ENCODE results near the gene IQGAP1.
"Not testable (repeated sequence)": the region's sequence is repeated elsewhere in the genome, so short reads cannot be mapped to it uniquely, and the experiment has no call there.

Gene IQGAP1

DNA sequence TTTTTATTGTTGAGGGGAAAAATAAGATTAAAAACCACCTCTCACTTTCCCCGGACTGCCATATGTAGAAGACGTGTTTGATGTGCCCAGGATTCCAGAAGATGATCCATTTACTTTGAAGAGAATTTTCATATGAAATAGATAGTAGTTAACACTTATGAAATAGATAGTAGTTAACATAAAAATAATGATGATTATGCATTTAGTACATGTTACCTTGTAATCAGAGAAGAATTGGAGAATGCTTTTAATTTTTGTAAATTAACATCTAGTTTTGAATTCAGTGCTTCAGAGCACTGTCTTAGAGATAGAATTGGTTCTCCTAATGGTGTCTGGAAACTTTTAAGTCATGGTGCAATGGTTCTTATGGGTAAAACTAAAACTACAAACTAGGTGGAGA is 95.6 kb downstream of the IQGAP1 start:
- DNase-seq (ENCODE audit: low read depth) = no peak

- DNase-seq (ENCODE audit: low read depth) = no peak
Measured at GRCh38 chr15:90487186-90487585, 99.1 kb downstream of the IQGAP1 start.

- no peak for DNase-seq (ENCODE audit: low read depth)
Measured at GRCh38 chr15:90489514-90489913, 101.5 kb downstream of the IQGAP1 start.

DNA sequence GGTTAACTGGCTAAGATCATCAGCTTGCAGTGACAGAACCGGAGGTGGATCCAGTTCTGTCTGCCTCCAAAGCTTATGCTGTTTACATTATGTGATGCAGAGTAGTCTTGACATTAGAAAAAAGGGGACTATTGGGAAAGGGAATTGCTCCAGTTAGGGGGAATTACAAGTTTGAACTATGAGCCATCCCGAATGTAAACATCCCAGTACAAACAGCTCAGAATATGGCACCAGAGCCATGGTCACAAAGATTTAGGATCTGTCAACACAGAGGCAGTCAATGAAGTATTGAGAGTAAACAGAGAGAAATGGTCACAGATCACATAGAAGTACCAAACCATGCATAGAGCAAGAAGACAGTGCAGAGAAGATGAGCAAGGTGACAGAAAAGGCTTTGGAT is 101.9 kb downstream of the IQGAP1 start:
- no peak for DNase-seq (ENCODE audit: low read depth)

DNA sequence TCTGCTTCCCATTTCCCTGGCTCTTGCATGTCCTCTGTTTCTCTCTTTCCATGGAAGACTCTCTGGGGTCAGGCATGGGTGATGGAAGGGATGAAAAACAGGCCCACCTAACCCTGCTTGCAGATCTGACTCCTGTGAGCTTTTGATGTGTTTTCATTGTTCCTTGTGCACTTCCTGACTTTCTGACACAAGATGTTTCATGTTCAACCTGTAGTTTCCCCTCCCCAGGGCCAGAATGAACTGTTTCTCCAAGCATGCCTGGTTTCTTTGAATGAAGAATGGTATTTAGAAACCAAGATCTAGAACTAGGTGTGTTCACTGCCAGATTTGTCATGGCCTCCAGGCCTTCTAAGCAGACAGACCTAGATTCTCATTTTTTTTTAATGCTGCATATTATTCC is 105.6 kb downstream of the IQGAP1 start:
- DNase-seq (ENCODE audit: low read depth) = no peak

DNA sequence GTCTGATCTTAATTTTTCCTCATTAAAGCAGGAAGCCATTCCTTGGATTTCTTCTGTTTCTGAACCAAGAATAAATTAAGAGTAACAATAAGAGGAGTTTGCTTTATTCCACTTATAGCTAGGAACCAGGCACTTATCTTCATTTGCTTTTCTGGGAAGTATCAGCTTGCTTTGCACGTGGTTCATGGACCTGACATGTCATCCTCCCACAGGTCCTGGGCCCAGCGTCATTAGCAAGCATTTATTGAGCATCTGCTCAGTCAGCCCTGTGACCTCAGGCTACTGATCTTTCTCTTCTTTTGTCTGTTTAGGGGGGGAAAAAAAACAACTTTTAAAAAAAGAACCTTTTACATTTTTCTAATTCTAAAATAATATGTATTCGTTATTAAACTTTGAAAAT is 107.0 kb downstream of the IQGAP1 start:
- DNase-seq (ENCODE audit: low read depth) = no peak

GRCh38 chr15:90496791-90497190 is 108.7 kb downstream of the IQGAP1 start:
- no peak for DNase-seq (ENCODE audit: low read depth)

DNA sequence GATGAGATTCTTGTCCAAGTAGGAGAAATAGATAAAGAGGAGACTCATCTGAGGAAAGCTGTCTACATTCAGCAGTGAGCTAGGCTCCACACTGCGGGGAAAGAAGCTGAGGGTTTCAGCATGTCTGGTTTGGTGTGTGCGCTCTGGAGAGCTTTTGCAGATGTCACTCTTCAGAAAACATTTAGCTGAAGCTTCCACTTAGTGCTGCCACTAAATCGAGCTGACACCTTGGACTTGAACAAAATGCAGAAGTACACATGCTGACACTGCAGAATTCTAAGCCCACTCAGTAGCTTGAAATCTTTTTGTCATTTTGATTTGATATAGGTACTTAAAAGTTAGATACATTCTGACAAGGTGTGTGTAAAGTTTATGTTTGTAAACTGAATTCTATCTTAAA is 109.3 kb downstream of the IQGAP1 start:
- no peak for DNase-seq (ENCODE audit: low read depth)

DNA sequence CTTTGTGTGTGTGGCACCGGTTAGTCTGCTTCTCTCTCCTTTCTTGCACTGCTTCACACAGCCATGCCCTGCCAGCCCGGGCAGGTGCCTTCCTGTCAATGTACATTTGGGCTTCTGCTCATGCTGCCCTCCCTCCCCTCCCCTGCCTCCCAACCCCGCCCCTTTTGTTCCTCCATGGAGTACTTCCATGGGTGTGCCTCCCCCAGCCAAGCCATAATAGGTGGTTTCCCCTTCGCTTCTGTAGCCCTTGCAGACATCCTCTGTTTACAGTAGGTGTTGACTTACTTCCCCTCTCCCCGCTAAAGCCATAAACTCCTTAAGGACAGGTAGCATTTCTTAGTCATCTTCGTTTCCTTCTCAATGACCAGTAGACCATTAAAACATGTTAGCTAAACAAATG is 109.9 kb downstream of the IQGAP1 start:
- no peak for DNase-seq (ENCODE audit: low read depth)

GRCh38 chr15:90500171-90500570 is 112.1 kb downstream of the IQGAP1 start:
- no peak for DNase-seq (ENCODE audit: low read depth)

GRCh38 chr15:90501898-90502297 is 113.9 kb downstream of the IQGAP1 start:
- no peak for DNase-seq (ENCODE audit: low read depth)

DNA sequence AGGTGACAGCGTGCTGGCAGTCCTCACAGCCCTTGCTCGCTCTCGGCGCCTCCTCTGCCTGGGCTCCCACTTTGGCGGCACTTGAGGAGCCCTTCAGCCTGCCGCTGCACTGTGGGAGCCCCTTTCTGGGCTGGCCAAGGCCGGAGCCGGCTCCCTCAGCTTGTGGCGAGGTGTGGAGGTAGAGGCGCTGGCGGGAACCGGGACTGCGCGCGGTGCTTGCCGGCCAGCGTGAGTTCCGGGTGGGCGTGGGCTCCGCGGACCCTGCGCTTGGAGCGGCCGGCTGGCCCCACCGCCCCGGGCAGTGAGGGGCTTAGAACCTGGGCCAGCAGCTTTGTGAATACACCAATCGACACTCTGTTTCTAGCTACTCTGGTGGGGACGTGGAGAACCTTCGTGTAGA is 122.7 kb downstream of the IQGAP1 start:
- DNase-seq (ENCODE audit: low read depth) = not testable (repeated sequence)

DNA sequence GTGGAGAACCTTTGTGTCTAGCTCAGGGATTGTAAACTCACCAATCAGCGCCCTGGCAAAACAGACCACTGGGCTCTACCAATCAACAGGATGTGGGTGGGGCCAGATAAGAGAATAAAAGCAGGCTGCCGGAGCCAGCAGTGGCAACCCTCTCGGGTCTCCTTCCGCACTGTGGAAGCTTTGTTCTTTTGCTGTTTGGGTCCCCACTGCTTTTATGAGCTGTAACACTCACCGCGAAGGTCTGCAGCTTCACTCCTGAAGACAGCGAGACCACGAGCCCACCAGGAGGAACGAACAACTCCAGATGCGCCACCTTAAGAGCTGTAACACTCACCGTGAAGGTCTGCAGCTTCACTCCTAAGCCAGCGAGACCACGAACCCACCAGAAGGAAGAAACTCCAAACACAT is 123.2 kb downstream of the IQGAP1 start:
- DNase-seq (ENCODE audit: low read depth) = not testable (repeated sequence)

DNA sequence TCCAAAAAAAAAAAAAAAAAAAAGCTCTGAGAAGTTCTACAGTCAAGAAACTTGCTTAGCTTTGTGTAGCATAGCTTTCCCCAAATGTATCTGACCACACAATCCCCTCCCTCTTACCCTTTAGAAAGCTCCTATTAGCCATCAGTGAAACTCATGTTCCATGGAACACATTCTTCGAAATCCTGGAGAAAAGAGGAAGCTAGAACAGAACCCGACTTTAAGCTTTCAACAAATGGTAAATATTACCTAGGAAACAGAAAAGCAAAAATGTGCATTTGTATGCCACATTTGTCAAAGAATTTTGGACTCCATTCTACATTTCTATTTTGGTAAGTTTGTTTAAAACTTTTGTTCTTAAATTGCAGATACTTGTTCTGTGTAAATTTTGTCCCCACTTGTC is 124.2 kb downstream of the IQGAP1 start:
- DNase-seq (ENCODE audit: low read depth) = no peak

DNA sequence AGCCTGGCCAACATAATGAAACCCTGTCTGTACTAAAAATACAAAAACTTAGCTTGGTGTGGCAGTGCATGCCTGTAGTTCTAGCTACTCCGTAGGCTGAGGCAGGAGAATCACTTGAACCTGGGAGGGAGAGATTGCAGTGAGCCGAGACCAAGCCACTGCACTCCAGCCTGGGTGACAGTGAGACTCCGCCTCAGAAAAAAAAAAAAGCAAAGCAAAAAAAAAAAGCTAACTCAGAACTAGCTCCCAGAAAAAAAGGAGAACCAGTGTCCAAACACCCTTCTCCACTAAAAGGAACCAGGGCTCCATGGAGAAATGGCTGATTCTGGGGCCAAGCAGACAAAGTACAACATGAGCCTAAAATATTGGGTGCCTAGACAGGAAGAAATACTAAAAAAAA is 124.9 kb downstream of the IQGAP1 start:
- DNase-seq (ENCODE audit: low read depth) = no peak

- DNase-seq (ENCODE audit: low read depth) = no peak
Measured at GRCh38 chr15:90513448-90513847, 125.4 kb downstream of the IQGAP1 start.

GRCh38 chr15:90513893-90514292 is 125.9 kb downstream of the IQGAP1 start:
- not testable (repeated sequence) for DNase-seq (ENCODE audit: low read depth)

GRCh38 chr15:90519688-90520087 is 131.6 kb downstream of the IQGAP1 start:
- DNase-seq (ENCODE audit: low read depth) = no peak

DNA sequence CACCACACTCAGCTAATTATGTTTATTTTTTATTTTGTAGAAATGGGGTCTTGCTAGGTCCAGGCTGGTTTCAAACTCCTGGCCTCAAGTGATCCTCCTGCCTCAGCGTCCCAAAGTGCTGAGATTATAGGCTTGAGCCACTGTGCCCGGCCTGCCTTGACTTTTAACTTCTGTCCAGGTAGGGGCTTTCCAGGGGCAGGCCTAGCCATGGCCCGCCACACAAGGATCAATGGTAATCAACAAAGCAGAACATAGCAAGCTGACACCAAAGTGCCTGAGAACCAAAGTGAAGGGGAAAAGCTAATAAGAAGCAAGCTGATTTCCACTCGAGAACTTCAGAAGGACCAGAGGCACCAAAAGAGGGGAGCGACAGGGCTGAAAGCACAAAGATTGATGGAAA is 132.3 kb downstream of the IQGAP1 start:
- no peak for DNase-seq (ENCODE audit: low read depth)

- DNase-seq (ENCODE audit: low read depth) = no peak
Measured at GRCh38 chr15:90523373-90523772, 135.3 kb downstream of the IQGAP1 start.

GRCh38 chr15:90524018-90524803 is 136.2 kb downstream of the IQGAP1 start:
- not testable (repeated sequence) for DNase-seq (ENCODE audit: low read depth)

DNA sequence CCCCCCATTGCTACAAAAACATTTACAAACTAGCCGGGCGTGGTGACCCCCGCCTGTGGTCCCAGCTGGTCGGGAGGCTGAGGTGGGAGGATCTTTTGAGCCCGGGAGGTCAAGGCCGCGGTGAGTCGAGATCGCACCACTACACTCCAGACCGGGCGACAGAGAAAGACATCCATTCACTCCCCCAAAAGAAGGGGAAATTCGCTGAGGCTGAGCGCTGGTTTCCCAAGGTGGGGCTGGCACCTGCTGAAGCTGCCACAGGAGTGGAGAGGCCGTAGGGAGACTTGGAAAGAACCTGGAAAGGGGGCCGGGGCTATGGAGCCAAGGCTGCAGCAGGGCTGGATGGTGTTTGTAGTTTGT is 140.9 kb downstream of the IQGAP1 start:
- DNase-seq (ENCODE audit: low read depth) = no peak

DNA sequence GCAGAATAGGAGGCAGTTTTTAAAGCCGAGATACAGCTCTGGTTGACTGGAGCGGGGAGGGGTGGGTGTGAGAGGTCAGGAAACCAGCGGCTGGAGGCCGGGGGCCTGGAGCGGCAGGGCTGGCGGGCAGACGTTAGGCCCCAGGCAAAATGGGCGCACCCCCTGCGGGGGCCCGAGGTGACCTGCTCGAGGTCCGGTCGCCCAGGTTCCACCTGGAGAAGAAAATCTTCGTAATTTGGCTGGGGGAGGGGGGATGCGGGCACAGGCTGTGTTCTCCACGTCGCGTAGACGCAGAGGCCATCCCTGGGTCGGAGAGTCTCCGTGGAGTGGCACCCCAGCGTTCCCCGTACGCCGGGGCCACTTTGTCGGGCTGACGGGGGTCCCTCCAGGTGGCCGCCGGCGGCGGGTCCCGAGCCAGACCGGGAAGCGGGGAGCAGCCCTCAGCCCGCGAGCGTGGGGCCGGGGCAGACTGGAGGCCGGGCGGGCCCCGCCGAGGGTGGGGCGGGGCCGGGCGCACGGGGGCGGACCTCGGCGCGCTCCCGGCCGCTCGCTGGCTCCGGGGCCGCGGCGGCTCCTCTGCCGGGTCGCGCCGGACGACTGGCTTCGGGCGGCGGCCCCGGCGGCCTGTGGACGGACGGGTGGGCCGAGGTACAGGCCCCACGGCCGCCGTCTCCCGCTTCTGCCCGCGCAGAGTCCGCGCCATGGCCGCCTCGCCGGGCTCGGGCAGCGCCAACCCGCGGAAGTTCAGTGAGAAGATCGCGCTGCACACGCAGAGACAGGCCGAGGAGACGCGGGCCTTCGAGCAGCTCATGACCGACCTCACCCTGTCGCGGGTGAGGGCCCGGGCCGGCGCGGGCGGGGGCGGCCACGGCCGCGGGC is 141.6 kb downstream of the IQGAP1 start, which contains the start of gene CRTC3:
CRTC3 (plus strand) TSS at position 553 of the 879 bp plus-strand sequence; CDS start at position 702, 149 bp downstream.
- DNase-seq (ENCODE audit: low read depth) = peak; percentile 21
